ENCODE results near the gene DES. TPM values are rescaled to one million over a fixed set of nuclear protein-coding genes. Genes with fewer than 3 reads are reported as not detected.

DES gene
- total and polyA plus RNA-seq, 2 of the 4 experiments (the other 2 are of a cell fraction) = 4.3 to 4.9 TPM

GRCh38 chr2:219462349-219462748 is 44.2 kb downstream of the DES start:
- Histone ChIP-seq H2AFZ (replicated peaks; ENCODE audit: low read length, poor library complexity) (no peak overlapping the region), H4K20me1 (ENCODE audit: insufficient read depth, low read length) (no peaks in the 10 kb centered on the region; the same call in 1 of the 2 replicates), H2BK15ac (ENCODE audit: low read depth, low read length) (no peak overlapping the region), H3K23ac (ENCODE audit: low read depth, low read length) (no peak overlapping the region), H2BK20ac (ENCODE audit: low read depth, low read length) (no peak overlapping the region), H3K18ac (ENCODE audit: low read depth, low read length) (no peak overlapping the region), H3K9me1 (ENCODE audit: insufficient read depth, low read length) (peaks cover 14% of the 10 kb centered on the region; the same call in 1 of the 2 replicates), H3K79me1 (ENCODE audit: low read depth in 1 of 2, low read length in 2 of 2) (peaks cover 0 to 26% of the 10 kb centered on the region in 2 experiments; a peak in 2 of 4 replicates), H3K4me2 (ENCODE audit: low read depth, low read length) (no peak overlapping the region), H3K14ac (replicated peaks; ENCODE audit: low read depth, low read length) (no peak overlapping the region), H4K5ac (ENCODE audit: low read depth, low read length) (no peak overlapping the region), H4K91ac (ENCODE audit: insufficient read depth, low read depth, low read length) (no peak overlapping the region), H3K4me3 (ENCODE audit: insufficient read depth, low read depth, low read length) (no peak overlapping the region), H2BK5ac (ENCODE audit: low read depth, low read length, poor library complexity, severe bottlenecking) (no peak overlapping the region), H3K27me3 (ENCODE audit: control insufficient read depth, insufficient read depth, low read length) (no peaks in the 10 kb centered on the region), H3K9me3 (ENCODE audit: control insufficient read depth, insufficient read depth, low read length) (no peaks in the 10 kb centered on the region), H2AK9ac (replicated peaks; ENCODE audit: low read depth, low read length, poor library complexity) (no peak overlapping the region), H3K36me3 (ENCODE audit: control insufficient read depth, insufficient read depth, low read length) (peaks cover 39% of the 10 kb centered on the region; the same call in 1 of the 2 replicates), H3K9ac (ENCODE audit: low read depth, low read length) (no peak overlapping the region), H3K4ac (ENCODE audit: low read depth, low read length) (no peak overlapping the region), H3K56ac (ENCODE audit: extremely low read depth, insufficient read depth, low read length) (no peak overlapping the region), H4K8ac (ENCODE audit: low read depth in 2 of 2, low read length in 2 of 2) (no peak overlapping the region), H2AK5ac (ENCODE audit: low read depth, low read length) (no peak overlapping the region), H3K4me1 (ENCODE audit: control insufficient read depth, insufficient read depth, low read length) (peaks cover 24% of the 10 kb centered on the region), H2BK120ac (ENCODE audit: low read depth, low read length) (no peak overlapping the region), H3K27ac (ENCODE audit: insufficient read depth, low read length) (no peak overlapping the region)
- POLR2A ChIA-PET (ENCODE audit: unreplicated experiment) = no interaction called here
- TF ChIP-seq RAD21 (IDR thresholded peaks at IDR 0.05; ENCODE audit: low read length) (no peak), BHLHE40 (IDR thresholded peaks at IDR 0.05; ENCODE audit: low read depth, low read length) (no peak), RFX5 (IDR thresholded peaks at IDR 0.05; ENCODE audit: low read depth, low read length) (no peak), FOS (IDR thresholded peaks at IDR 0.05; ENCODE audit: low read depth, low read length) (no peak), USF2 (IDR thresholded peaks at IDR 0.05; ENCODE audit: low read depth, low read length) (no peak), MAFK (IDR thresholded peaks at IDR 0.05; ENCODE audit: low read depth, low read length) (no peak), CTCF (conservative IDR thresholded peaks at IDR 0.05; ENCODE audit: low read depth, low read length) (no peak), SMC3 (IDR thresholded peaks at IDR 0.05; ENCODE audit: low read depth, low read length) (no peak), MXI1 (IDR thresholded peaks at IDR 0.05; ENCODE audit: borderline replicate concordance, low read depth, low read length) (no peak)
- in situ Hi-C loops (cut with MboI; ENCODE audit: low sequenced_read_pairs) (loop anchor here (5.0 kb wide), 1 partner anchor 55 kb away; no protein-coding TSS in a partner anchor), intact Hi-C loops (cut with micrococcal nuclease) (no loop called here), dilution Hi-C loops (cut with HindIII; ENCODE audit: low sequenced_read_pairs, unreplicated experiment) (no loop called here)
- CTCF ChIA-PET = interaction anchor here (0.9 kb wide), 1 partner anchor 33 kb away, joined by 4 read pairs; a partner anchor contains a TSS
- ATAC-seq (ENCODE audit: low read depth) (no peak), DNase-seq (no peak)
- 100% methylated on average over 1 of the region's 9 CpGs; no CpG with 5 or more reads in 1 of the 2 experiments for WGBS, 2 experiments (ENCODE audit: extremely low coverage in 2 of 2, insufficient read length in 1 of 2)
- BruUV-seq (replicated peaks) = no TSS peak
